Ectodermal cell (in vitro differentiated cells): ENCODE measurements around the gene TMEM30A.

ENCODE experiments used
- H3K27ac ChIP-seq: 2 replicates; pipeline ENCODE4 v1.7.0; 2013; ENCODE audit warnings: mild to moderate bottlenecking, low read depth, low read length; ENCODE audit not compliant: insufficient read depth, poor library complexity, severe bottlenecking
- H3K27me3 ChIP-seq: 2 replicates; pipeline ENCODE4 v1.7.0; 2013; ENCODE audit warnings: mild to moderate bottlenecking, low read length; ENCODE audit not compliant: insufficient read depth, control insufficient read depth, poor library complexity, severe bottlenecking
- H3K36me3 ChIP-seq: one replicate; pipeline ENCODE4 v1.7.0; 2013; ENCODE audit warnings: low read length; ENCODE audit not compliant: control insufficient read depth, insufficient read depth
- H3K4me1 ChIP-seq: one replicate; pipeline ENCODE4 v1.7.0; 2013; ENCODE audit warnings: low read length; ENCODE audit not compliant: control insufficient read depth, insufficient read depth
- H3K4me3 ChIP-seq: 2 replicates; pipeline ENCODE4 v1.7.0; 2013; ENCODE audit warnings: low read depth, low read length, control low read depth; ENCODE audit not compliant: insufficient read depth
- H3K9me3 ChIP-seq: 2 replicates; pipeline ENCODE4 v1.7.0; 2013; ENCODE audit warnings: mild to moderate bottlenecking, low read length, moderate library complexity; ENCODE audit not compliant: control insufficient read depth
- WGBS, 2 experiments: methylation state at CpG; one replicate each; pipeline ENCODE4 v1.1.7; 2013; ENCODE audit warnings: missing lambda C conversion rate in 2 of 2; 5-methylcytosine and 5-hydroxymethylcytosine counted together

Gene TMEM30A

DNA sequence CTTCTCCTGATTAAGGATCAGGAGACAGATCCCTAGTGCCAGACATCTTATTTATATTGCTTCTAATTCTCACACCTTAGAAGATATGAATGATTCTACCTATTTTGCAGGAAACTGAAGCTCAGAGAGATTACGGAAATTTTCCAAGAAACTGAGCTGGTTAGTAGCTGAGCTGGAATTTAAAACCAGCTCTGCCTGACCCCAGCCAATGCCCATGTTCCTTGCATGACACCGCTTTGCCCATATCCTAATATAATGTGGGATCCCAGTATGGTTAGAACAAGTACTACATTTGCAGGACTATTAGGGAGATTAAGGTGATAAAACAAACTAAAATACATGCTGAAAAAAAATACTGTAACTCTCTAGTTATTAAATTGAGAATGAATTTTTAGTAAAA lies 1.9 kb downstream of the TMEM30A start:
- WGBS, 2 experiments = 57 to 78% methylated on average over 1 to 2 of the region's 2 CpGs
- H3K27me3 ChIP-seq = no peaks in the 10 kb centered on the region
- H3K4me1 ChIP-seq = peaks cover 7% of the 10 kb centered on the region
- H3K36me3 ChIP-seq = no peaks in the 10 kb centered on the region
- no peaks in the 10 kb centered on the region for H3K9me3 ChIP-seq
- H3K27ac ChIP-seq = no peak overlapping the region
- H3K4me3 ChIP-seq = peak overlapping the region; percentile 26

- Histone ChIP-seq H3K4me1 (peaks cover 7% of the 10 kb centered on the region), H3K27me3 (no peaks in the 10 kb centered on the region), H3K4me3 (peak overlapping the region; percentile 11), H3K27ac (no peak overlapping the region), H3K9me3 (no peaks in the 10 kb centered on the region), H3K36me3 (no peaks in the 10 kb centered on the region)
Measured at GRCh38 chr6:75281653-75282052, 2.9 kb downstream of the TMEM30A start.

DNA sequence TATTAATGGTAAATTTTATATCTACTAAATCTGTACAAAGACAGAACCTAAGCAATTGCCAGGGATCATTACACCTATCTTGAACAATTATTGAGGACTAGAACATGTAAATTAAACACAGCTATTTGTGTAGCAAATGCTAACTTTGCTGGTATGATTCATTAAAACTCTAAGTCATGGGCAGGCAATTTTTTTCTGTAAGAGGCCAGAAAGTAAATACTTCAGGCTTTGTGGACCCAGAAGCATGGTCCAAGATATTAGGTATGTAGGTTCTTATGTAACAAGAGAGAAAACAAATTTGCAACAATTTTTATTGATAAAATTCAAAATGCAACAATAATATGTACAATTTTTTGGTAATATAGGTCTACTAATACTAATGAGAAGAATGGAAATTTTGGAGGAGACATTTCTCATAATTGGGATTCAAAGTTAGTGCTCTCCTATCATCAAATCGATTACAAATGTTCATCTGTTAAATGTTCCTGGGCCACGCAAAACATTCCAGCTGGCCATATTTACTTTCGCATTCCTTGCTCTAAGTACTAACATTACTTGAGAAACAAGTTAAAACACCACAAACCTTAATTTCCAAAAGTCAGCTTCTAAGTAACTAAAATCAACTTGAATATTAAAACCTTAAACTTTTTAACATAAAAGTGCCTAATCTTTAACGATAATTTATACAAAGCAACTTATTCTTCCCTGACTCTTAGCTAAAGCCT lies 4.3 kb downstream of the TMEM30A start:
- WGBS, 2 experiments = 96% methylated on average over 4 of the region's 4 CpGs
- Histone ChIP-seq H3K4me3 (no peak overlapping the region), H3K36me3 (peaks cover 2% of the 10 kb centered on the region)

DNA sequence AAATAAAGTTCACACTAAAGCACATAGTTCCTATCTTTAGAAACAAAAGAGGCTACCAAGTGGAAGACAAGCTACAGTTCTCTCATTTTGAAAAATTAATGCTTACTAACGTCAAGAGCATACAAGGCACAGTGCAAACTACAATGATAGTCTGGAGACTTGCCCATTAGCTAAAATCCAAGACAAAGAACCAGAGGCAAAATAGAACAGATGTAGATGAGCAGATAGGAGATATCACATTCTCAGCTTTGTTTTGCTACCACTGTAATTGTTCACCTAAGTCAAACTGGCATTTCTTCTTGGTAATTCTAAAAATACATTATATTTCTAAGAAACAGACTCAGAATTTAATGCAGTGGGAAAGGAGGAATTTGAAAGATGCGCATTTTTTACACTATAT lies 5.2 kb downstream of the TMEM30A start:
- 83 to 96% methylated on average over 1 to 2 of the region's 2 CpGs for WGBS, 2 experiments
- H3K27ac ChIP-seq = no peak overlapping the region
- no peaks in the 10 kb centered on the region for H3K27me3 ChIP-seq
- H3K9me3 ChIP-seq = no peaks in the 10 kb centered on the region
- H3K36me3 ChIP-seq = peaks cover 4% of the 10 kb centered on the region
- no peak overlapping the region for H3K4me3 ChIP-seq
- peaks cover 2% of the 10 kb centered on the region for H3K4me1 ChIP-seq

More for the DNA sequence above, 4.3 kb downstream of the TMEM30A start:
- Histone ChIP-seq H3K9me3 (no peaks in the 10 kb centered on the region), H3K27ac (no peak overlapping the region), H3K4me1 (peaks cover 2% of the 10 kb centered on the region), H3K27me3 (no peaks in the 10 kb centered on the region)

DNA sequence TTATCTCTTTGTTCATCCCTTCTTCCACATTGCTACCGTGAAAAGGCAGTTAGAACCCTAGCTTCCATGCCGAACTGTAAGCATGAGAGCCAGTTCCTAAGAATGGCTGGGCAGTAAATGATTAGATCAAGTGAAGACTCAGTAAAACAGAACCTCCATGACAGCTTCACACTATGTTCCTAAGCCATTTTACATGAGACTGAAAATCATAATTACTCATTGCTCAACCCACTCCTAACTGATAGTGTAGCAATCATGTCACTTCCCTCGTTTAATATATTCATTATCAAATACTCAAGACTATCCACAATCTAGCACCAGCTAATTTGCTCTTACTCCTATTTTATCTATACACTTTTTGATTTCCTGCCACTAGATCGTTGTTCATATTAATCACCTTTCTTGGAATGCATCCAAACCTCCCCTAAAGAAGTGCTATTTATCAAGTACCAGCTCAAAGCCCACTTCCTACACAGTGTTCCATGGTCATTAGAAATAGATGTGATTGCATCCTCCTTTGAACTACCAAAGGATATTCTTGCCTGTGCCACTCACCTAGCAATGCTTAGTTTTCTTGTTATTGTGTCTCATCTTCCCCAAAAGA lies 6.0 kb downstream of the TMEM30A start:
- Histone ChIP-seq H3K27ac (no peak overlapping the region), H3K4me1 (peaks cover 2% of the 10 kb centered on the region), H3K27me3 (no peaks in the 10 kb centered on the region), H3K9me3 (no peaks in the 10 kb centered on the region), H3K36me3 (peaks cover 4% of the 10 kb centered on the region), H3K4me3 (no peak overlapping the region)
- WGBS, 2 experiments = 82 to 86% methylated on average over 4 of the region's 4 CpGs

GRCh38 chr6:75275067-75275466 lies 9.5 kb downstream of the TMEM30A start:
- no peak overlapping the region for H3K27ac ChIP-seq
- no peaks in the 10 kb centered on the region for H3K27me3 ChIP-seq
- no peak overlapping the region for H3K4me3 ChIP-seq
- H3K4me1 ChIP-seq = no peaks in the 10 kb centered on the region
- H3K36me3 ChIP-seq = peaks cover 14% of the 10 kb centered on the region
- H3K9me3 ChIP-seq = no peaks in the 10 kb centered on the region

DNA sequence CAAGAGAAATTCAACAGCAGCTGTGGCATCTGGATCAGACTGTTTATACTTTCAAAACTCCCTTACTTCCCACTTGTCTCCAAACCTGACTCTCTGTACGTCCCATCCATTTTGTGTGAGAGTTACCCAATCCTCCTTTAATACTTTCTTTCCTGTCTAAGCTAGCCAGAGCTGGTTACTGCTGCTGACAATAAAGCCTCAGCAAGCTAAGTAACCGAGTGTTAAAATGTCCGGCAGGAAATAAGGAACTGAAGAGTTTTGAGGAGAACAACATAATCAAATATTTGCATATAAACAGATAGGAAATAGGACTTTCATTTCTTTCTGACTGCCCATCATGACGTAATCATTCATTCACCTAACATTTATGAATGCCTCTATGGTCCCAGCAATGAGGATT lies 11.6 kb downstream of the TMEM30A start:
- peaks cover 14% of the 10 kb centered on the region for H3K36me3 ChIP-seq
- H3K27ac ChIP-seq = no peak overlapping the region
- WGBS, 2 experiments = 91 to 94% methylated on average over 2 to 4 of the region's 4 CpGs

DNA sequence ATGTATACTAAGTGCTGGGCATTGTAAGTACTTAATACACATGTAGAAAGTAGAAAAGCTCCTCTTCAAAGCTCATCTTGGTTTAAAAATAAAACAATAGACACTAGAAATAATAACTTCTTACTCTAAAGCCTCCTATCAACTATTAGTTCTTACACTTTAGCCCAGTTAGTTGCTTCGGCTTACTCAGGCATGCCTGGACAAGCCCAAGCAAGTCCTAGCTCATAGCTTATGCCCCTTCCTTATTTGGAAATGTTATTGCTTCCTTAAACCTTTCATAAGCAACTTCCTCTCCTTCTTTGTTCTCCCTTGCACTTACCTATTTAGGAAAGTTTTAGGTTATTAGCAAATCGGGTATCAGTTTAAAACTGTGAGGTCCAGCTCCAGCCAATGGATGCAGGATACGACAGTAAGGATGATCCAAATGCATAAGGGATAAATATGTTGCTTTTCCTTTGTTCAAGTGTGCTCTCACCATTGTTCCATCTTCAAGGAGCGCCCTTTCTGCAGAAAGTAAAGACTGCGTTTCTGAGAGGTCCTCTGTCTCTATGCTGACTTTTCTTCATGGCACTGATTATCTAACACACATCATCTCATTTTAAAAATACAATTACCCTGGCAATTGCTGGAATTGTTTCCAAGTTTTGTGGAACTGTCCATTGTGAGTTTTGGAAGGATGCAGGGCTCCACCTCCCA lies 12.3 kb downstream of the TMEM30A start:
- WGBS, 2 experiments = 95 to 98% methylated on average over 5 of the region's 5 CpGs
- peaks cover 14% of the 10 kb centered on the region for H3K36me3 ChIP-seq
- H3K4me1 ChIP-seq = no peaks in the 10 kb centered on the region
- no peaks in the 10 kb centered on the region for H3K27me3 ChIP-seq
- H3K27ac ChIP-seq = no peak overlapping the region
- no peak overlapping the region for H3K4me3 ChIP-seq
- H3K9me3 ChIP-seq = no peaks in the 10 kb centered on the region

More for the DNA sequence above, 11.6 kb downstream of the TMEM30A start:
- Histone ChIP-seq H3K4me1 (no peaks in the 10 kb centered on the region), H3K4me3 (no peak overlapping the region), H3K9me3 (no peaks in the 10 kb centered on the region), H3K27me3 (no peaks in the 10 kb centered on the region)

DNA sequence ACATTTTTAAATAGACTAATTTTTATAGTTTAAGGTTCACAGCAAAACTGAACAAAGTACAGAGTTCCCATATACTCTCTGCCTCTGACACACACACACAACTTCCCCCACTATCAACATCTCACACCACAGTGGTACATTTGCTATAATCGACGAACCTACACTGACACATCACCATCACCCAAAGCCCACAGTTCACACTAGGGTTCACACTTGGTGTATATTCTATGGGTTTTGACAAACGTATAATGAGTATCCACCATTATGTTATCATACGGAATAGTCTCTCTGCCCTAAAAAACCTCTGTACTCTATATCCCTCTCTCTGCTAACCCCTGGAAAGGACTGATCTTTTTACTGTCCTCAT lies 15.6 kb downstream of the TMEM30A start:
- 89 to 92% methylated on average over 4 of the region's 4 CpGs for WGBS, 2 experiments
- peaks cover 10% of the 10 kb centered on the region for H3K36me3 ChIP-seq

DNA sequence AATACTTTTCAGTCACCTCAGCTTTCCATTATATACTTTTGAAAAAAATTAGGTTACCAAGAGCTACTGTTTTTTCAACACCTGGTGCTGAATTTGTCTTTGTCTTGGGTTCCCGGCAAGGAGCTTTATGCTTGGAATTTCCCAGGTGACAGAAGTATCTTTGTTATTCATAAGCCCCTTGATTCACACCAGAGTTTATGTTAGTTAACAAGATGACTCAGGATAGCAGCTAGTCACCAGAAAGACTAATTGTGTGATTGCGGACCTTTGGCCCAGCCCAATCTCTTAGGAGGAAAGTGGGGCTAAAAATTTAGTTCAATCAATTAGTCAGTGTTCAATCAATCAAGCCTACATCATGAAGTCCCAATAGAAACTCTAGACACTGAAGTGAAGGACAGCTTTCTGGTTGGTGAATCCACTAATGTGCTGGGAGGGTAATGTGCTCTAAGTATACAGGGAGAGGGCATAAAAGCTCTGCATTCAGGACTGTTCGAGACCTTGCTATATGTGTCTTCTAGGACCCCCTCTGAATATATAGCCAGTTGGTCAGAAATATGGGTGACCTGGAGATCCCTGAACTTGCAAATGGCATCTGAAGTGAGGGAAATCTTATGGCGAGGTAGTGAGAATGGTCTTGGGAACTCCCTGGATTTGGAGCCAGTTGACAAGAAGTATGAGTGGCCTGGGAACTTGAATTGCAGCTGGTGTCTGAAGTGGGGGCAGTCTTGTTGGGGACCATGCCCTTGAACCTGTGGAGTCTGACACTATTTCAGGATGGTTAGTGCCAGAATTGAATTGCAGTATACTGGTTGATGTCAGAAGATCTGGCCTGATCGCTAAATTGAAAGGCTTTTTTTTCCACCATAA lies 16.2 kb downstream of the TMEM30A start:
- H3K27me3 ChIP-seq = no peaks in the 10 kb centered on the region
- no peak overlapping the region for H3K4me3 ChIP-seq
- H3K36me3 ChIP-seq = peaks cover 10% of the 10 kb centered on the region
- no peak overlapping the region for H3K27ac ChIP-seq
- WGBS, 2 experiments = 71% methylated on average over 5 of the region's 5 CpGs
- no peaks in the 10 kb centered on the region for H3K9me3 ChIP-seq
- no peaks in the 10 kb centered on the region for H3K4me1 ChIP-seq

More for the DNA sequence above, 15.6 kb downstream of the TMEM30A start:
- H3K9me3 ChIP-seq = no peaks in the 10 kb centered on the region
- no peak overlapping the region for H3K27ac ChIP-seq
- no peaks in the 10 kb centered on the region for H3K4me1 ChIP-seq
- H3K4me3 ChIP-seq = no peak overlapping the region
- H3K27me3 ChIP-seq = no peaks in the 10 kb centered on the region
